Posterior cingulate gyrus (tissue), 11 donors: ENCODE results near the gene ARHGAP9.

Source experiments
- DNase-seq, 10 donors: peaks; one replicate each; pipeline versions ENCODE4 v3.0.0 to v3.0.0-alpha.2; 2020 to 2021; ENCODE audit warnings: mixed read lengths in 3 of 10
- intact Hi-C: fragments of 100-400 bp; cut with DNase I; formaldehyde crosslinking; loops from one replicate; pipeline ENCODE4 v1.15.1; 2023

ARHGAP9 gene

DNA sequence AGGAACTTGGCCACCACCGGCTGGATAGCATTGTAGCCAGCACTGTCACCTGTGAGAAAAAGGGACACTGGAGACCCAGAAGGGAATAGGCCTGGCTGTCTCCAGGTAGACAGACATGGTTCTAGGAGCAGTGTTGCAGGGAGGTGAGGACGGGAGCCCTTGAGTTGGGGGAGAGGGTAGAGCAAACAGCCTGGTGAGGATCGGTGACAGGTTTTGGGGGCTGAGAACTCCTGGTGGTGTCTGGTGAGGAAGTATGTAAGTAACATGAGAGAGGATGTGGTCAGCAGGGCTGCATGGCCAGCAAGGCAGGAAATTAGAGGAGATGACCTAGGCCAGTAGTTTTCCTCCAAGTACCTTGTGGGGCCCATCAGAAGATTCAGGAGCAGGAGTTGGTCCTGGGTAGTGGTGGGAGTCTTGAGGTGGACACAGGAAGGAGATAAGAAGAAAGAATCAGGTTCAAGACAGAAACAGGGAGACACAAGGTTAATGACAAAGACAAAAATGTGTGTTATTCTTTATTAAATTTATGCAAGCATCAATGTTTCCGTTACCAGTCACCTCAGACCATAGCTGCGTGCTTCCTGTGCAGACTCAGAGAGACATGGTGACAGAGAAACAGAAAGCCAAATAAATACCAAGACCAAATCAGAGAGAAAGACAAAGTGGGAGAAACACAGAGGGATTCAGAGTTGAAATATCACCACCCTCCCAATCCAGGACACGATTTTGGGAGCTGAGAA is at the start of gene ARHGAP9:
TSS of gene ARHGAP9 (minus strand) at position 491 of the 740 bp plus-strand sequence. CDS start at position 31, 460 bp downstream.
- DNase-seq = peak in 2 of 10 donors; percentile 54 to 70
- intact Hi-C loops = no loop called here

DNA sequence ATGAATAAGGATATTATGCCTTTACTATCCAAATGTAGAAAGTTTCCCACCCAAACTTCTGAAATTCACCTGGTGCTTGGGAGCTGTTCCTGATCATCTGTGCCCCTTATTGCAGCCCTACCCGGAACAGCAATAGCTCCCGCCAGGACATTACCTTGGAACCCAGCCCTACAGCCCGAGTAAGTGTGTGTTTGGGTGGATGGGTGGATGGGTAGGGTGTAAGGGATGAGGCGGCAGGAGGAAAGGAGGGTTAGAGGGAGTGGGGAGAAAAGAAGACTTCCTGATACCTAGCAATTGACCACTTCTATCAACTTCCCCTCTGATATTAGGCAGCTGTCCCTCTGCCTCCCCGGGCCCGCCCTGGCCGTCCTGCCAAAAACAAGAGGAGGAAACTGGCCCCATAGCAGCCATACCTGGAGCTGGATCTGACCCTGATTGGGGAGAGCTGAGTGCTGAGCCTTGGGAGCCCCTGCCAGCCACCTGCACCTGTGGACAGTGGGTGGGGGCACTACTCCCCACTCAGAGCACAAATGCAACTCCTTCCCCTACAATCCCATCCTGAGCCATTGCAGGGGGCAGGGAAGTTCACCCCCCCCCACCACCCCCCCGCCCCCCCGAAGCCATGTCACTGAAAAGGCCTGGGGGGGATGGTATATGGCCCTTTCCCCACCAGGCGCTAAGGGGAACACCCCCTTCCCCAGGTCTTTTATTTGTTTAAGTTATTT is 49.3 kb upstream of the ARHGAP9 start:
- intact Hi-C loops = no loop called here
- DNase-seq = no peak

DNA sequence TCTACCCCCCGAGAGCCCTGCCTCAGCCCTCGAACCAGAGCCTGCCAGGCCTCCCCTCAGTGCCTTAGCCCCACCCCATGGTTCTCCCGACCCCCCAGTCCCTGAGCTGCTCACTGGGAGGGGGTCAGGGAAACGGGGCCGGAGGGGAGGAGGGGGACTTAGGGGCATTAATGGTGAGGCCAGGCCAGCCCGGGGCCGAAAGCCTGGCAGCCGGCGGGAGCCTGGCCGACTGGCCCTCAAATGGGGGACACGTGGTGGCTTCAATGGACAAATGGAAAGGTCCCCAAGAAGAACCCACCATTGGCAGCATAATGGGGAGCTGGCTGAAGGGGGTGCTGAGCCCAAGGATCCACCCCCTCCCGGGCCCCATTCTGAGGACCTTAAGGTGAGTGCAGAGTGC is 48.5 kb upstream of the ARHGAP9 start:
- intact Hi-C loops = no loop called here
- DNase-seq = no peak

DNA sequence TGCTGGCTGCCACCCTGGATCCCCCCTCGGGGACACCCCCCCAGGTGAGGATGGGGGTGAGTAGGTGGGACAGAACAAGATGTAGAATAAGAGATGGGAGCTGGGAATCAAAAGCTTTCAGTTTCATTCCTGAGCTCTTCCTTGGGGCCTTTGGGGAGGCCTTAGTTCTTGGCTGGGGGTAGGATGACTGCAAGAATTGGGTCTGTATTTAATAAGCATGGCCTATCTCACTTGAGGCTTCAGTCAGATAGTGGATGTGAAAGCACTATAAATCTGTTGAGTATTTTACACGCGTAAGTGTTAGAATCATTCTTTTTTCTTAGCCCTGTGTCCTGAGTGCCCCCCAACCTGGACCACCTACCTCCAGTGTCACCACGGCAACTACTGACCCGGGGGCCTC is 47.5 kb upstream of the ARHGAP9 start:
- intact Hi-C loops = no loop called here
- no peak for DNase-seq

DNA sequence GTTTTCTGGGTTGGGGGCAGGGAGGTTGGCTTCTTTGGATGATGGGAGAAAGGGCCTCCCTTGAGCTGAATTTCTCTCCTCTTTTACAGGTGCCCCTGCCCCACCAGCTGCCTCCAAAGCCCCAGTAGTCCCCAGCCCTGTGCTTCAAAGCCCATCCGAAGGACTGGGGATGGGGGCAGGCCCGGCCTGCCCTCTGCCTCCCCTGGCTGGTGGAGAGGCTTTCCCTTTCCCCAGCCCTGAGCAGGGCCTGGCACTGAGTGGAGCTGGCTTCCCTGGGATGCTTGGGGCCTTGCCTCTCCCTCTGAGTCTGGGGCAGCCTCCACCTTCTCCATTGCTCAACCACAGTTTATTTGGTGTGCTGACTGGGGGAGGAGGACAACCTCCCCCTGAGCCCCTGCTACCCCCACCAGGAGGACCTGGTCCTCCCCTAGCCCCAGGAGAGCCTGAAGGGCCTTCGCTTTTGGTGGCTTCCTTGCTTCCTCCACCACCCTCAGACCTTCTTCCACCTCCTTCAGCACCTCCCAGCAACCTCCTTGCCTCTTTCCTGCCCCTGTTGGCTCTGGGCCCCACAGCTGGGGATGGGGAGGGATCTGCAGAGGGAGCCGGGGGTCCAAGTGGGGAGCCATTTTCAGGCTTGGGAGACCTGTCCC is 46.9 kb upstream of the ARHGAP9 start:
- intact Hi-C loops = no loop called here
- DNase-seq = no peak

DNA sequence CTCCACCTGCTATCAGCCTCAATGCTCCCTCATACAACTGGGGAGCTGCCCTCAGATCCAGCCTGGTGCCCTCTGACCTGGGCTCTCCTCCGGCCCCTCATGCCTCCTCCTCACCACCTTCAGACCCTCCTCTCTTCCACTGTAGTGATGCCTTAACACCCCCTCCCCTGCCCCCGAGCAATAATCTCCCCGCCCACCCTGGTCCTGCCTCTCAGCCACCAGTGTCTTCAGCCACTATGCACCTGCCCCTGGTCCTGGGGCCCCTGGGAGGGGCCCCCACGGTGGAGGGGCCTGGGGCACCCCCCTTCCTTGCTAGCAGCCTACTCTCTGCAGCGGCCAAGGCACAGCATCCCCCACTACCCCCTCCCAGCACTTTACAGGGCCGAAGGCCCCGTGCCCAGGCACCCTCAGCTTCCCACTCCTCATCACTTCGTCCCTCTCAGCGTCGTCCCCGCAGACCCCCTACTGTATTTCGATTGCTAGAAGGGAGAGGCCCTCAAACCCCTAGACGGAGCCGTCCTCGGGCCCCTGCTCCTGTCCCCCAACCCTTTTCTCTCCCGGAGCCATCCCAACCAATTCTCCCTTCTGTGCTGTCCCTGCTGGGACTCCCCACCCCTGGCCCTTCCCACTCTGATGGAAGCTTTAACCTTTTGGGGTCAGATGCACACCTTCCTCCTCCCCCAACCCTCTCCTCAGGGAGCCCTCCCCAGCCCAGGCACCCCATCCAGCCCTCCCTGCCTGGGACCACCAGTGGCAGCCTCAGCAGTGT is 46.1 kb upstream of the ARHGAP9 start:
- intact Hi-C loops = no loop called here

DNA sequence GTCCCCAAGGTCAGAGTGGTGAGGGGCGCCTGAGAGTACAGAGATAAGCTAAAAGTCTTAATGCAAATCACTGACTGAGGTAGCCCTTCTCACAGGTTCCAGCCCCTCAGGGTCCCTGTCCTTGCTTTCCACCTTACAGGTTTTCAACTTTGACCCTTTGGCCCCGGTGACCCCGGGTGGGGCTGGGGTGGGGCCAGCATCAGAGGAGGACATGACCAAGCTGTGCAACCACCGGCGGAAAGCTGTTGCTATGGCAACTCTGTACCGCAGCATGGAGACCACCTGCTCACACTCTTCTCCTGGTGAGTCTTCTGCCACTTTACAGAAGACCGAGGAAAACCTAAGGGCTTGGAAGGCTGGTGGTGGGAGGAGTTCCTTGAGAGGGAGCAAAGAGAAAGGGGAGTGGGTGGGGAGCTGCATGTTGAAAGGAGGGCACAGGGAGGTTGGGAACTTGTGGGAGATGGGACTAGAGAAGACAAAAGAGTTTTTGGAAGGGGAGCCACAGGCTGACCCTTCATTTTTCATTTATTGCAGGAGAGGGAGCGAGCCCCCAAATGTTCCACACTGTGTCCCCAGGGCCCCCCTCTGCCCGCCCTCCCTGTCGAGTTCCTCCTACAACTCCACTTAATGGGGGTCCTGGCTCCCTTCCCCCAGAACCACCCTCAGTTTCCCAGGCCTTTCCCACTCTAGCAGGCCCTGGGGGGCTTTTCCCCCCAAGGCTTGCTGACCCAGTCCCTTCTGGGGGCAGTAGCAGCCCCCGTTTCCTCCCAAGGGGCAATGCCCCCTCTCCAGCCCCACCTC is 45.3 kb upstream of the ARHGAP9 start:
- intact Hi-C loops = no loop called here

More for the DNA sequence above, 46.1 kb upstream of the ARHGAP9 start:
- no peak for DNase-seq

DNA sequence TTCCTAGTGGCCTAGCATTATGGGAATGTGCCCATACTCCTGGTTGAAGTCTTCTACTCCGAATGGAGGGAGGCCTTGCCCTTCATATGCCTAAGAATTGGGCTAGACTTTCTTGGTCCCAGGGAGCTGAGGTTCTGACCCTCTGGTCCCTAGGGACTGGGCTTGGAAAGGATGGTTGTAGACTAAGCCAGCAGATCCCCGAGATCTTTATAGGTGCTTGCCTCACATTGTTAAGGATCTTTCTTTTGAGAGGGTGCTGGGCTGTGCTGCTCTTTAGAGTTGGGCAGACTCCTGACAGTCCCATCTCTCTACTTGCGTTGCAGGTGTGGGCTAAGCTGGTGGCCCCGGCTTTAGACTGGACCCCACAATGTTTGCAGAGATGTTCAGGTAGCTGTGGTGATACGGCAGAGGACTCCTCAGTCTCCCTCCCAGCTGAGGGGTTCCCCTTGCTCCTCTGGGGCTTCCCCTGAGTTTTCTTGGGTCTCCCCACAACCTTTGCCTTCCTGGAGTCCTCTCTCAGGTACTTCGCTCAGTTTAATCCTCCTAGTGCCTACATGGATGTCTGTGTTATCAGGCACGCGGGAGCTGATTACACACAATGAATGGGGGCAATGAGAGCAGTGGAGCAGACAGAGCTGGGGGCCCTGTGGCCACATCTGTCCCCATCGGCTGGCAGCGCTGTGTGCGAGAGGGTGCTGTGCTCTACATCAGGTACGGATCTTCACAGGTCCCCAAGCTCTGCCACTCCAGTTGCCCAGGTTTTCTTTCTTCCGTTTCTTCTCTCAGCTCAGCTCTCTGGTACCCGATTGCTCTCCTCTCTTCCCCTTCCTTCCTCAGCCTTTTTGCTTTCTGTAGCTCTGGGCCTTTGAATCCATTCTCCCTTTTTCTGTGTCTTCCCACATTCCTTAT is 44.3 kb upstream of the ARHGAP9 start:
- intact Hi-C loops = loop anchor here (2.0 kb wide), 1 partner anchor 23 kb away; the partner anchor contains the start of gene DCTN2
- no peak for DNase-seq

More for the DNA sequence above, 45.3 kb upstream of the ARHGAP9 start:
- DNase-seq = no peak

DNA sequence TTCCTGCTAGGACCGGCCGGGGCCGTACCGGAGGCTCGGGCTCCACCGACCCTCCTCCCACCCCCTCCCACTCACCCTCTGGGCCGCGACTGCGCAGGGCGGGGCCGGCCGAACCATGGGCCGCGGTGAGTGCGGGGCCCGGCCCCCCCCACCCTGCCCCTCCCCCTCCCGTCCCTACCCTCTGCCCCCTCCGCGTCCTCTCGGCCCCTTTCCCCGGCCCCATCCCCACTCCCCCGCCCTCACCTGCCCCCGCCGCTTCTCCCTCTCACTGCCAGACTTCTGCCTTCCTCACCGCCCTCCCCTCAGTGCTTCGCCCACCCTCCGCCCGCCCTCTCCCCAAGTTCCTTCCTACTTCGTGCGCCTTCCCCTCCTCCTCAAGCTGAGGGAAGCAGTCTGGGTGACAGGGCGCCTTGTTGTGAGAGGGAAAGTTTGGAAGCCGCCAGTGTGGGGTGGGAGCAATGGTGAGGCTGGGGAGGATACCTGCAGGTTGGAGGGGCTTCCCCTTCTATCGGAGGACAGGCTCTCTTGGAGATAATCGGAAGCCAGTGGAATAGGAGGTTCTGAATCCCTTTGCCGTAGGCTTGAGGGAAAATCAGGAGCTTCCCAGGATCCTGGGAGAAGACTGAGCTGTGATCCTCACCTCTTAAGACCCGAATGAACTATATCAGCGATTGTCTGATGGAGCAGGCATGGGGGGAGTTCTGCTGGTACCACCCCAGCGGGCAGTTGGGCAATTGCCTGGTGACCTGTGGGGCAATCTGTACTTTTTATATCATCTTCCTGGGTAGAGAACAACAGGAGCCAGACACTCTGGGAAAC is 43.4 kb upstream of the ARHGAP9 start:
- intact Hi-C loops = loop anchor here (2.0 kb wide), 1 partner anchor 24 kb away; the partner anchor contains the start of gene DCTN2
- peak in 5 of 10 donors; percentile 18 to 86 (median 33) for DNase-seq

DNA sequence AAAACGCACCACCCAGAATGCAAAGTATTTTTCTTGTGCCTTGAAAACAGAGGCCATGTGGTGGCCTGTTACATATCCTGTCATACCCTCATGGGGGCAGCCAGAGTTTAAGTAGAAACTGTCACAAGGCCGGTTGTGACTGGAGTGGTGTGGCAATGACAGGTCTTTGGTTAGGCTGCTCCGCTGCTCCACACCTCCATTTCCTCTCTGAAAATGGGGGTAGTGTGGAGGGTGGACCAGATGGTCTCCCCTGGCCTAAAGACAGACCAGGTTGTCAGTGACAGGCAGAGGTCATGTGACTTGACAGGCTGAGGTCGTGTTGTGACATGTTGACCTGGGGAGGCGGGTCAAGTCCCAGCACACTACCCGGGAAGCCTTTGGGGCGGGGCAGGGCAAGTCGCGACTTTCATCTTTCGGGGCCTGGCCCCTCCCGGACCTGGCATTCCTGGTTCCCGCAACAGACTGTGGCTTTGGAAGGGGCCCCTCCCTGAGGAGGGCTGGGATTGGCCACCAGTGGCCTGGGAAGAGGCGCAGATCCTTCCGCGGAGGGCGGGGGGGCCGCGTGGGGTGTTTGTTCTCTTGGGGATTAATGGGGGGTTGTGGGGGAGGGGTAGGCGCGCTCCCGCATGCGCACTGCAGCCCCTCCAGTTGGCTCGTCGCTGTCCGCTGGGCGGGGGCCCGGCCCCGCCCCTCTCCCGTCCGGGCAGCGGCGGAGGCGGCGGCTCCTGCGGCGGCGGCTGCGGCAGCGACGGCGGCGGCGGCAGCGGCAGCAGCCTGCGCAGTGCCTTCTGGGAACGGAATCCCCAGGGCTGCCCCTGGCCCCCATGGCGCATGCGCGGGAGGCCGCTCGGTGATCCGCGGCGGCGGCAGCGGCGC is 42.6 kb upstream of the ARHGAP9 start, which contains the start of gene MBD6:
TSS of gene MBD6 (plus strand) at position 814 of the 876 bp plus-strand sequence. CDS start 1,480 bp downstream, outside the sequence.
- intact Hi-C loops = loop anchor here (2.0 kb wide), 1 partner anchor 25 kb away; the partner anchor contains the start of gene DCTN2
- peak; percentile 87 to 99 (median 91) for DNase-seq

DNA sequence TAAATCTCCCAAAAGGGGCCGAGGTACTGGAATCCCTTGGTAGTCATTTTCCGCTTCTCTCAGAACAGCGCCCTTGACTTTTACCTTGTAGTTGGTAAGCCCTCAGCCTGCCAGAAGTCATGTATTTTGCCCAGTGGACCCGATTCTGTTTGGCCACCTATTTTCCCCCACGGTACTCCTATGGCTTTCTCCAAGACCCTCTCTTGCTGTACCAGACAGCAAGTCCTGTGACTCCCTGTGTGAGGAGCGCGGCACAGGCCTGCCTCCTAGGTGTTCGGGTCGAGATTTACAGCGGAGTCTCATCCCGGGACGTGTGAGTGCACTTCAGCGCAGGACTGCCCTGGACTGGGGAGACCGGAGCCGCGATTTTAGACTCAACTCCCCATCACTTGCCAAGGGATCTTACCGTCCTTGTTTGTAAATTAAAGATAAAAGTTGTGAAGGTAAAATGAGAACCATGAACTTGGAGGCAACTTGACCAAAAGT is 41.9 kb upstream of the ARHGAP9 start:
- DNase-seq = peak in 7 of 10 donors; percentile 23 to 89 (median 49)
- intact Hi-C loops = loop anchor here (2.0 kb wide), 1 partner anchor 25 kb away; the partner anchor contains the start of gene DCTN2

DNA sequence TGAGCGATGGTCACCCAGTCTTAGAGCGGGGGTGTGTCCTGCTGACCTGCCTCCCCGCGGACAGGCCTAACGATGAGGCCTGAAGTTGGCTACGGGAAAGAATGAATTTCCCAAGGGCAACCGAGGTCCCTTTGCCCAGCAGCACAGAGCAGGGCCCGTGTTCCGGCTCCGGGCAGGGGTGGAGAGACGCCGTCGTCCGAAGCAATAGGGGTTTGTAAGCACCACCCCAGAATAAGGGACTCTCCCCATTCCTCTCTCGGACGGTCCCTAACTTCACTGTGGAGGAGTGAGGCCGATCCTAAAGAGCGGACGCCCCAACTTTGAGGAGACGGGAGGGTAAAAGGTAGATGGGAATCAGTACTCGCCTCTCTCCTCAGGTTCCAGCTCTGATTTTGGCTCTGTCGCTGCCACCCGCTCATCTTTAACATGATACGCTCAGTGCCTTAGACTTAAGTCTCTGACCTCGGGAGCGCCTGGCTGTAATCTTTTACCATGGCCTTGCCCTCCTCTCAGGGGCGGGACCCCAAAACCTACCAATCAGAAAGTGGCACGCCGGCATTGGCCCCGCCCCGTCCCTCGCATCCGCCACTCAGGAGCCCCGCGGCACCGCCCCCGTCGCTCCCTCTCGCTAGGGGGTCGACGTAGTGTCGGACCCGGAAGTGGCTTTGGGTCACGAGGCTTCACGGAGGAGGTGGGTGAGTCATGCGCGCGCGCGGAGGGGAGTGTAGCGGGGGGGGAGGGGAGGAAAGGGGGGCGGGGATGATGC is 40.6 kb upstream of the ARHGAP9 start, which contains the start of gene DDIT3:
TSS of gene DDIT3 (minus strand) at position 462 of the 766 bp plus-strand sequence. CDS start 3,108 bp downstream, outside the sequence.
- DNase-seq = peak; percentile 97 to 100 (median 99)
- intact Hi-C loops = no loop called here

DNA sequence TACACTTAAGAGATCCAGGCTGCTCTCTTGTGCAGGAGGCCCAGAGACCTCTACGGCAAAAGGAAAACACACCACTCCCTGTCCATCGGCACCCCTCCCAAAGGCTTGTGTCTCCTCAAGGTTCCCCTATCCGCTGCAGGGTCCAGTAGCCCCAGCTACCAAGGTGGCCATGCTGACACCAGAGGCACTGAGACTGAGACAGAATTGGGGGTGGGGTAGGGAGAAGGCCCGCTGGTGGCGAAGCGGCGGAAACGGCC is 40.1 kb upstream of the ARHGAP9 start:
- intact Hi-C loops = loop anchor here (2.0 kb wide), 1 partner anchor 31 kb away; the partner anchor contains the start of gene MARS1
- DNase-seq = peak in 2 of 10 donors; percentile 20 to 28

DNA sequence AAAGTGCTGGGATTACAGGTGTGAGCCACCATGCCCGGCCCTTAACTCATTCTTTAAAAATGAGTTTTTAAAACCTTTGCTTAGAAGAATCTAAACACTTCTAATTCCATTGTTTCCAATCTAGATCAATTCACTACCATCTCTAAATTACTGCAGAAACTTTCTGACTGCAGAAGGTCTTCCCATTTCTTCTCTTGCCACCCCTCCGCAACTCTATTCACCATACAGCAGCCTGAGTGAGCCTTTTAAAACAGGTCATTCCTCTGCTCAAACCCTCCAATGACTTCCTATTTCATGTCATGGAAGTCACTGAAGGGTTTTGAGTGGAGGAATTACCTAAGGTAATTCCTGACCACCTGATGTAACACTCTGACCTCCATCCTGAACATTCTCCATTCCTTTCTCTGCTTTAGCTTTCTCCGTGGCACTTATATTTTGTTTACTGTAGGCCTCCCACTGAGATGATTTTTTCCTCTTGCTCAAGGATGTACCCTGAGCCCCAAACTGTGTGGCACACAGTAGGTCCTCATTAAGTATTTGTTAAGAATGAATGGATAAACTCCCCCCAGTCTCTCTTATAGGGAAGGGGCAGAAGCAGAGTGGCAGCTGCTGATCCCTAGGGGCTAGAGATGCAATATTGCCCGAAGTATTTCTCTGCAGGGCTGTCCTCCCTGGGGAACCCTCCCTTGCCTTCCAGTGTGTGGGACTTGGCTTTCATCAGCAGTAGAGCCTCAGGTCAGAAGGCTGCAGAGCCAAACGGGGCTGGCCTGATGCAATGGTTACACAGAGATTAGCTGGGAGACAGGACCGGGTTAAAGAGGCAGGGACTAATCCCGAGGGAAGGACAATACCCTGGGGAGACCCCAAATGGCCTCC is 39.5 kb upstream of the ARHGAP9 start:
- no peak for DNase-seq
- intact Hi-C loops = loop anchor here (2.0 kb wide), 1 partner anchor 30 kb away; the partner anchor contains the start of gene MARS1
